ENCODE measurements around the gene ZNF831.

Gene ZNF831

GRCh38 chr20:59154317-59155013 is 9.2 kb upstream of the ZNF831 start:
- in situ Hi-C loops (cut with MboI; ENCODE audit: low sequenced_read_pairs) = no loop called here

DNA sequence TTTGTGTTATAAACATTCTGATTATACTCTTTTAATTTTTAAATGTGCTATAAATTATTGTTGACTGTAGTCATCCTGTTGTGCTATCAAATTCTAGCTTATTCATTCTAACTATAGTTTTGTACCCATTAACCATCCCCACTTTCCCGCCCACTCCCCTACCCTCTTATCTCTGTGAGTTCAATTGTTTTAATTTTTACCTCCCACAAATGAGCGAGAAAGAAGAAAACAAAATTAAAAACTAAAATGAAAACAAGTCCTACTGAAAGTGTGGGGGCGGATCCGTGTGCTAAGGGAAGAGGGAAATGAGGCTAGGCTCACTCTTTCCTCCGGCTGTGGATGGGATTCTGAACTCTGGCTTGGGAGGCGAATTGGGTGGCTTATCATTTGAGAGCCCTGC is 6.6 kb upstream of the ZNF831 start:
- in situ Hi-C loops (cut with MboI; ENCODE audit: low sequenced_read_pairs) = no loop called here

- in situ Hi-C loops (cut with MboI; ENCODE audit: low sequenced_read_pairs) = no loop called here
Measured at GRCh38 chr20:59157531-59157930, 6.1 kb upstream of the ZNF831 start.

DNA sequence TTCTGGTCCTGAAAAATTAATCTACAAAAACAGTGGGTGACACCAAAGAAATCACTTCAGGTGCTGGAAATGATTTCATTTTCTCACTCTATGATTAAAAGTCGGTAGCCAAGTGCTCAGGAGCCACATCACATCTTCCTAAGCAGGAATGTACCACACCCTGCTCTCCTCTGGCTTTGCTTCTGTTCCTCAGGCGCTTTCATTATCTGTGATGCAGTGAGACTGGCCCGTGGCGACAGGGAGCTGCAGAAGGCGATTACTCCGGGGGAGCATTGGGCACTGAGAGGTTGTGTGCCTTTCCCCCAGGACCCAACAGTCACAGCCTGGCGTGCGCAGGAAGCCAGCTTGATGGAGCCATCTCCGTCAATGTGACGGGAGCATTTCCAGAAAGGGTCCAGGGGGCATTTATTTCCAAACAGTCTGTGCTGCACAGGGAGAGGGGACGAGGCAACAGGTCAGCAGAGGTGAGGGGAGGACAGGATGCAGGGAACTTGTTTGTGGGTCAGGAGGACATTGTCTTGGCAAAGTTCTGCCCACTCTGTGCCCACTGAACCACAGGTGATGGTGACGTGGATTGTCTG is 5.6 kb upstream of the ZNF831 start:
- in situ Hi-C loops (cut with MboI; ENCODE audit: low sequenced_read_pairs) = no loop called here

- in situ Hi-C loops (cut with MboI; ENCODE audit: low sequenced_read_pairs) = no loop called here
Measured at GRCh38 chr20:59158673-59159072, 4.9 kb upstream of the ZNF831 start.

DNA sequence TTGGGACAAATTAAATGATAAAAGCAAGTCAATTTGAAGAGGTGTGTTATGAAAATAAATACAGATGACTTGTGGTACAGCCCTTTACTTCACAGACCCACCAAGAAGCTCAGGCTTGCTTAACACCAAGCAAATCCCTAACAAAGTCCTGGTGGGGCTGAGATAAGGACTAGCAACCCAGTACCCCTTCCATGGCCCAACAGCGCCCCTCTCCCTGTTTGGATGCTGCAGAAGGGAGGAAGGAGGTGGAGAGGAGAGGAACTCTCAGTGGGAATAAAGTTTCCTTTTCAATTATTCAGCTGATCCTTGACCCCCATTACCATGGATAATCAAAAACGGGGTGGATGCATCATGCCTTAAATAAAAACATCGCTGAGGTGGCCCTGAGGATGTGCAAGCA is 4.5 kb upstream of the ZNF831 start:
- in situ Hi-C loops (cut with MboI; ENCODE audit: low sequenced_read_pairs) = no loop called here

GRCh38 chr20:59159493-59160376 is 3.9 kb upstream of the ZNF831 start:
- in situ Hi-C loops (cut with MboI; ENCODE audit: low sequenced_read_pairs) = no loop called here

DNA sequence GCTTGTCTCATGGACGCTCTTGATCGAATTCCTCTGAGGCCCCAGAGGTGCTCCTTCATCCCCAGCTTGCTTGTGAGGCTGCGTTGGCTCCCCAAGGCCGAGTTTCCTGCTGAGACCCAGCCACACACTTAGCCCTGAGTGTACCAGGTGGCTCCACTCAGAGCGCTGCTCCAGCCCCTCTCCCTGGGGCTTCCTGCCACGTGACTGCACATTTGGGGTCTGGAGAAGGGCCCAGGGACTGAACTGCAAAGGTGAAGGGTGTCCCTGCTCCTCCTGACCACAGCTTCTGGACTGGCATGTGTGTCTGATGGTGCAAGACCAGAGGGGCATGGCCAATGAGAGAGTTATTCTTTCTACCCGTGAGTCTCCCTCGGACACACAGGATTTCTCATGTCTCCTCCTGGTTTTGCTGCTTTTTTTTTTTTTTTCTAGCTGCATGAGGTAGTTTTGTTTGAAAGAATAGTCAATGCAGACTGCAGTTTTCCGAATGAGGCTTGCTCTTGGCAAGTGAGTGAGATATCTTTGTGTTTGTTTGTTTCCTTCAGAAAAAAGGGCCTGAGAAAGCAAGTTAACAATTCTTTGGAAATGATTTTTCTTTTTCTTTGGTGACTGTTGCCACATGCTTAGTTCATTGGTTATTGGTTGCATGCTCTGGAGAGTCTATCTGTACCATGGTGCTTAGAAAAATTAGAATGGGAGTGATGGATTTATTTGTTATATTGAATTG is 3.1 kb upstream of the ZNF831 start:
- in situ Hi-C loops (cut with MboI; ENCODE audit: low sequenced_read_pairs) = no loop called here

- in situ Hi-C loops (cut with MboI; ENCODE audit: low sequenced_read_pairs) = no loop called here
Measured at GRCh38 chr20:59161721-59162120, 1.9 kb upstream of the ZNF831 start.

- in situ Hi-C loops (cut with MboI; ENCODE audit: low sequenced_read_pairs) = no loop called here
Measured at GRCh38 chr20:59164686-59165391, 1.2 kb downstream of the ZNF831 start.

- in situ Hi-C loops (cut with MboI; ENCODE audit: low sequenced_read_pairs) = no loop called here
Measured at GRCh38 chr20:59165396-59165795, 1.8 kb downstream of the ZNF831 start.

GRCh38 chr20:59165891-59166709 is 2.5 kb downstream of the ZNF831 start:
- in situ Hi-C loops (cut with MboI; ENCODE audit: low sequenced_read_pairs) = no loop called here

DNA sequence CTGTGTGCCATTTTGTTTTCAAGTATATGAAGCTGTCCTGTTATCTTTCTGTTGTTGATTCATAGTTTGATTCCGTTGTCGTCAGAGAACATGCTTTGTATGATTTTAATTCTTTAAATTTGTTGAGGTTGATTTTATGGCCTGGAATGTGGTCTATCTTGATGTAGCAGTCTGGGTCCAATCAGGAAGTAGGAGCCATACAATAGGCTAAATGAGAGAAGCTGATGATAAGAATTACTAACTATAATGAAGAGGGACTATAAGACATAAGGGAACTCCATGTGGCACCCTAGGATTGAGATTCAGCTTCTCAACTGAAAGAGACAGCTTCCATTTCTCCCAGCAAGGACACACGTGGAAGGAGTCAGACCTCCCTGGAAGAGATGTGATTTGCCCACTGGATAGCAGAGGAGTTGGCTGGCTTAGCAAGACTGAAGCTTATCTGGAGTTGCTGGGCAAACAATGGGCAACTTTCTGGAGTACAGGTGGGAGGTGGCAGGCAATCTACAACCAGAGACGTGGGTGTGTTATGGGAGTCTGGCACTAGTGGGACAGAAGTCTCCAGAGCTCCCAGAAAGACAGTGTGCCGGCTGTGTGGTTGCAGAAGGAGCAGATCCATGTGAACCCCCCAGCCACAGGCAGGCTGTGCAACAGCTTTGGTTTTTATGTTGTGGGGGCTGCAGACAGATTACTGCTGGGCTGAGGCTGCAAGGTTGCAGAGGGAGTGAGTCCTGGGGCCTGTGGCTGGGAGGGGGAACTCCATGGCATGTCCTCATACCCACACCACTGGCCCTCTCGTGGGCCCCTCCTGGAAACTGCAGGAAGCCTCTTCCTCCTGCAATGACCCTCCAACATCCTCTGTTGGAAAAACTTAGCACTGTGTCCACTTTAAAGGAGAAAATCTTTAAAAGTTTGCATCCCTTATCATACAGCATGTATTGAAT is 7.1 kb downstream of the ZNF831 start:
- in situ Hi-C loops (cut with MboI; ENCODE audit: low sequenced_read_pairs) = no loop called here

- in situ Hi-C loops (cut with MboI; ENCODE audit: low sequenced_read_pairs) = no loop called here
Measured at GRCh38 chr20:59171986-59172385, 8.4 kb downstream of the ZNF831 start.

DNA sequence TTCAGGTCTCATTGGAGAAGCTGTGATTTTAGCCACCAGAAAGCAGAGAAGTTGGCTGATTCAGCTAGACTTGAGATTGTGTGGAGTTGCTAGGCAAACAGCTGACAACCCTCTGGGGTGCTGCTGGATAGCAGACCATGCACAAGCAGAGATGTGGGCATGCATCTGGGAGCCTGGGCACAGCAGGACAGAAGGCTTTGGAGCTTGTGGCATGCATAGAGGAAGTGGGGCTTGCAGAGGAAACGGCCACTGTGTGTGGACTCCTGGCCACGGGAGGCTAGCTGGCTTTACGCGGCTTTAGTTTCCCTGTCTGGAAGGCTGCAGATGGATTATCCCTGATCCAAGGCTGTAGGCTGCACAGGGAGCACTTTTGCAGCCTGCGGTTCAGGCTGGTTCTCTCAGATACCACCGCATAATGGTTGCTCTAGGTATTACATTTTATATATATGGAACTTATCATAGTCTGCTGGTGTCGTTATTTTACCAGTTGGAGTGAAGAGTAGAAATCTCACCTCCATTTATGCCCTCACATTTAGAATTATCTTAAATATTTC is 10.4 kb downstream of the ZNF831 start:
- in situ Hi-C loops (cut with MboI; ENCODE audit: low sequenced_read_pairs) = no loop called here

- in situ Hi-C loops (cut with MboI; ENCODE audit: low sequenced_read_pairs) = no loop called here
Measured at GRCh38 chr20:59175002-59175401, 11.4 kb downstream of the ZNF831 start.

GRCh38 chr20:59175861-59176260 is 12.2 kb downstream of the ZNF831 start:
- in situ Hi-C loops (cut with MboI; ENCODE audit: low sequenced_read_pairs) = no loop called here

- in situ Hi-C loops (cut with MboI; ENCODE audit: low sequenced_read_pairs) = no loop called here
Measured at GRCh38 chr20:59176812-59177211, 13.2 kb downstream of the ZNF831 start.
